Measurements from ENCODE around the gene LRP3.

- no peak for TF ChIP-seq EZH2 (IDR thresholded peaks at IDR 0.05; ENCODE audit: borderline replicate concordance, low read length)
- TF ChIP-seq, protein P1, sequence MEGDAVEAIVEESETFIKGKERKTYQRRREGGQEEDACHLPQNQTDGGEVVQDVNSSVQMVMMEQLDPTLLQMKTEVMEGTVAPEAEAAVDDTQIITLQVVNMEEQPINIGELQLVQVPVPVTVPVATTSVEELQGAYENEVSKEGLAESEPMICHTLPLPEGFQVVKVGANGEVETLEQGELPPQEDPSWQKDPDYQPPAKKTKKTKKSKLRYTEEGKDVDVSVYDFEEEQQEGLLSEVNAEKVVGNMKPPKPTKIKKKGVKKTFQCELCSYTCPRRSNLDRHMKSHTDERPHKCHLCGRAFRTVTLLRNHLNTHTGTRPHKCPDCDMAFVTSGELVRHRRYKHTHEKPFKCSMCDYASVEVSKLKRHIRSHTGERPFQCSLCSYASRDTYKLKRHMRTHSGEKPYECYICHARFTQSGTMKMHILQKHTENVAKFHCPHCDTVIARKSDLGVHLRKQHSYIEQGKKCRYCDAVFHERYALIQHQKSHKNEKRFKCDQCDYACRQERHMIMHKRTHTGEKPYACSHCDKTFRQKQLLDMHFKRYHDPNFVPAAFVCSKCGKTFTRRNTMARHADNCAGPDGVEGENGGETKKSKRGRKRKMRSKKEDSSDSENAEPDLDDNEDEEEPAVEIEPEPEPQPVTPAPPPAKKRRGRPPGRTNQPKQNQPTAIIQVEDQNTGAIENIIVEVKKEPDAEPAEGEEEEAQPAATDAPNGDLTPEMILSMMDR (conservative IDR thresholded peaks at IDR 0.05 in 1 of 2, IDR thresholded peaks at IDR 0.05 in 1 of 2; ENCODE audit: extremely low read depth in 1 of 2, insufficient read depth in 1 of 2, low read depth in 1 of 2, low read length in 2 of 2) = no peak
Measured at GRCh38 chr19:33191501-33191900, 2.6 kb upstream of the LRP3 start.

All from mammary epithelial cell (primary cell).